C4-2B (cell line): ENCODE data around the gene PSMB10.

Experiments
- H3K27ac ChIP-seq: fragments of 450-650 bp; 2 replicates; pipeline ENCODE4 v1.5.1; 2017
- CTCF ChIP-seq: fragments of 450-650 bp; conservative IDR thresholded peaks from 2 replicates; pipeline ENCODE4 v1.5.1; 2017; ENCODE audit warnings: mild to moderate bottlenecking
- ZFX ChIP-seq: fragments of 450-650 bp; IDR thresholded peaks from 2 replicates; pipeline ENCODE4 v1.6.1; 2017

Gene PSMB10

GRCh38 chr16:67893743-67894399 lies 42.8 kb downstream of the PSMB10 start:
- H3K27ac ChIP-seq: peak overlapping the region; percentile 94
- TF ChIP-seq ZFX (no peak), CTCF (no peak)

- TF ChIP-seq ZFX (peak; percentile 98), CTCF (no peak)
These were observed 43.5 kb downstream of the PSMB10 start, which contains the start of gene PSKH1 for GRCh38 chr16:67892899-67893742. Gene PSKH1, plus strand, starts transcription at chr16:67893254. Its CDS starts 15,496 bp downstream, at chr16:67908750.

GRCh38 chr16:67892375-67892774 lies 44.3 kb downstream of the PSMB10 start:
- 0 out of 2 replicates have a peak overlapping the region, but pooled peaks have one; percentile 15 for H3K27ac ChIP-seq
- no peak for TF ChIP-seq CTCF
- TF ChIP-seq ZFX: no peak

More at GRCh38 chr16:67892899-67893742, 43.5 kb downstream of the PSMB10 start, which contains the start of gene PSKH1:
- H3K27ac ChIP-seq: peak within 1 kb of the TSS; percentile 94

- TF ChIP-seq ZFX (no peak), CTCF (no peak)
These were observed 48.3 kb downstream of the PSMB10 start for GRCh38 chr16:67888331-67888730.

GRCh38 chr16:67886387-67886786 lies 50.3 kb downstream of the PSMB10 start:
- no peak overlapping the region; the same call in 1 of the 2 replicates for H3K27ac ChIP-seq
- TF ChIP-seq CTCF (no peak), ZFX (no peak)

More at GRCh38 chr16:67888331-67888730, 48.3 kb downstream of the PSMB10 start:
- H3K27ac ChIP-seq: no peak overlapping the region

- no peak for TF ChIP-seq CTCF
- TF ChIP-seq ZFX: no peak
- H3K27ac ChIP-seq: peak overlapping the region; percentile 34; the same call in 1 of the 2 replicates
These were observed 50.7 kb downstream of the PSMB10 start for GRCh38 chr16:67885976-67886375.

GRCh38 chr16:67885545-67885944 lies 51.1 kb downstream of the PSMB10 start:
- TF ChIP-seq CTCF (no peak), ZFX (no peak)
- H3K27ac ChIP-seq: peak overlapping the region; percentile 34; the same call in 1 of the 2 replicates
